CD1c-positive myeloid dendritic cell (primary cell): ENCODE data around the gene ADCY1.

Source experiments
- DNase-seq: peaks from one replicate; pipeline ENCODE4 v3.0.0-alpha.2; 2016; ENCODE audit errors: extremely low spot score

Gene ADCY1

DNA sequence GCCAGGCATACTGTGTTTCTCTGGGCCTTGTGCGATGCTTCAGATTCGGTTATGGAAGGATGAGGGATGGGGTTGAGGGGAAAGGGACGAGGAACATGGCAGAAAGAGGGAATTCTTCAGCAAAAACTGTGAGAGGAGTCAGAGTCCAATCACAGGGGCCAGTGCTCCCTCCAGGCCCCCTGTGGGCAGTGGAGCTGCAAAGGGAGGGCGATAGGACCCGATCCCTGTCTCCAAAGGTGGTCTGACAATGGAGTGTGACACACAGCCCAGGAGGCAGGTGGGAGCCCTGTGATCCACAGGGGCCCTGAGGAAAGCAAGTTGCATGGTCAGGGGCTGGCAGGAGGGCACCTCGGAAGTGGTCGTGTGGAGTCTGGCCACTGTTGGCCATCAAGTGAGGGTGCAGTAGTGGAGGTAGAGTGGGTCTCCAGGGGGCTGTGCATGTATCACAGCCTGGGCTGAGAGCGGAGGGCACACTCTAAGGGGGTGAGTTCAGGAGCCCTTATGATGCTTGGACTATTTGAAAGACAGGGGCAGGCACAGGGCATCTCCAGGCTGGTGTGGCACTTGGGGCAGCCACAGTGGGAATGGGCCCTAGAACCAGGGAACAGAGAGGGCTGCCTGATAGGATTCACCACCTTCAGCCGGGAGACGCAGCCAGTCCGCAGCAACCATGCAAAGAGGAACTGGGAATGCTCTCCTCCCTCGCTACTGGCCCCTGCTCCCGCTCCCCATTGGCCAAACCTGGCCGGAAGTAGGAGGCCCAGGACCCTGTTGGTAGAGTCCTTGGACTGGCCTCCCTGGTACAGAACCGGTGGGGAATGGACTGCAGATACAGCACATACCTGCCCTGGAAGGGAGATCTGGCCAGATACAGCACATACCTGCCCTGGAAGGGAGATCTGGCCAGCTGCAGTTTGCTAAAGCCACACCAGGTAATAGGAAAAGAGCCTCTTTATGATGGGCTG lies 115.9 kb downstream of the ADCY1 start:
- DNase-seq = no peak

DNA sequence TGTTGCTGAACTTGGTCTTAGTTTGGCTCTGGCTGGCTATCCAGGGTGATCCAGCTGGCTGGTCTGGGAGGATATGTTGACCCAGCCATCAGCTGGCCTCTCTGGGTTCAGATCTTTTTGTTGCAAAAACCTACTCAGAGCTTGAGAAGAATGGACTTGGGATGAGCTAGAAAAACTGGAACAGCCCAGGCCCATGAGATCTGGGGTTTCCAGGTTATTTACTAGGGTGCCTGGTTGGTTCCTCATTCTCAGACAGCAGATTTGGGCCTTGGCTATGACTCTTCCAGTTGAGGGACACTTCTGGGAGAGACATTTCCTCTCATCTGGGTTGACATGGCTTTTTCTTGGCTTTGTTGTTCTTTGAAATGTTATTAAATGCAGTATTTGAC lies 116.6 kb downstream of the ADCY1 start:
- no peak for DNase-seq

DNA sequence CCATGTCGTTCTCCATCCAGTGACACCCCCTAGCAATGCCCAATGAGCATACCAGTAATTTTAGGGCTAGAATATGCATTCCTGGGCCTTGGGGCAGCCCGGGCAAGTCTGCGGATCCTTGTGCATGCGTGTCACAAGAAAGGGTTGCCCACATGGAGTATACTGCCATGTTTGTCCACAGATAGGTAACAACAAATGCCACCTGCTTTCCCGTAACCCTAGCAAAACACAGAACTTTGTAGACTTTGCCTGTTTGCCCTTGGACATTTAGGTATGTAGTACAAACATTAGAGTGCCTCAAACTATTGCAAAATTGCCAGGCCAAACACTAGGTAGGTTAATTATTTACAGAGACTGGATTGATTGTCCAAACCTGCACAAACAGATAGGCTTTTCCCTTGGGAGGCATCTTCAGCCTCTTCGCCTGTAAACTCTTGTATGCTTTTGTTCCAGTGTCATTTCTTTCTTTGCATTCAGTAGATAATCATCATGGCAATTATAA lies 117.0 kb downstream of the ADCY1 start:
- DNase-seq = no peak

DNA sequence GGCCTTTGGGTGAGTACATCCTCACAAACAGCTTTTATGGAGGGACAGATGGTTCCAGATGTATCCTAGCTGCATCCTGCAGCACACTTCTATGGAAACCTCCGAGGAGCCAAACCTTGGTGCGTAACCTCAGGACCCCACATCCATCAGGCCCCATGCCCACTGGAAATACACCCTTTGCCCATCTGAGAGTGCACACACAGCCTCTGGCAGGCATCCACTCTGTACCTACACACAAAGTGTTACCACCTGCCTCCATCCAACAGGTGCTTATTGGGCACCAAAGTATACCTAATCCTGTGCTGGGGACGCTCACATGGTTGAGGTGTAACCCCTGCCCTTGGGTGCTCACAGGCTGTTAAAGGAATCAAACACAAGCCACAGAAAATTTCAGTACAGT lies 117.9 kb downstream of the ADCY1 start:
- DNase-seq = no peak

DNA sequence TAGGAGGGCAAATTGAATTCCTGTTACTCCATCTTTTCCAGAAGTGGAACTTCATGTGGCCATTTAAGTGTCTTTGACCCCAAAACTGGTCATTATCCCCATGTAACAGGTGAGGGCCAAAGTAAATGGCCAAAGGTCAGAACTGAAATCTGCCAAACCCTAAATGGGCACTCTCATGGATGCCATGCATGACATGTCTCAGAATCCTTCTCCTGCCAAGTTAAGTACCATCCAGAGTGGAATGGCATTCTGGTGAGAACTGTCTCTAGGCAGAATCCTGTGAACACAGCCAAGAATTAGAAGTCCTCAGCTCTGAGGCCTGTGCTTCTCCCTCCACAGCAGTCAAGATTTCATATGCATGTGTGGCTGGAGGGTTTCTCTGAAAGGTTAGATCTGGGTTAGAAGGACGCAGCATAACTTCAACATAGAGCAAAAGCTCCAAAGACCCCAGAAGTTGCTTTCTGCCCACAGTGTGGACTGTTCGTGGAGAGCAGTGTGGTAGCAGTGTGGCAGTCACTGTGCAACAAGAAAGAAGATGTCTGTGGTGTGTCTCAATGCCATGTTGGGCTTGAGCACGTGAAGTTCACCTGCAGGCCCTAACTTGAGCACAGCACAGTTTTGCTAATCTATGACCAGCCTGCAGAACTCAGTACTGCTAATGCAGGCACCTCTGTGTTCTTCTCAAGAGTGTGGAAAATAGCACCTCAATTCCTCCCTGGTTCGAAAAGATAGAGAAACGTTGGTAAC lies 121.3 kb downstream of the ADCY1 start:
- no peak for DNase-seq

DNA sequence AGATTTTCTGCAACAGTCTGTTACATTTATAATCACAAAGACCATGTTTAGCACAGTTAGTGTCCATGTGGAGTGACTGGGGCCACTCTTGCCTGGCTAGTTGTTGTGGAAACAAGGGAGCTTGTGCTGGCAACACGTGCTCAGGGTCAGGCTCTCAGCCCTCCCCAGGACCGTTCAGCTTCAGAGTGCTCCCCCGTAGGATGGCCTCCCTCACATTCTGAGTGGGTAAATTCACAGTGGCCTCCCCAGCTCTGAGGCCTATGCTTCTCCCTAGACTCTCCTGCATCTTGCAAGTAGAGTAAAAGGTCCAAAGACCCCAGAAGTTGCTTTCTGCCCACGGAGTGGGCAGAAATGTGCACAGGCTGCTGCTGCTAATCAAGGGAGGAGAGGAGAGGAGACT lies 122.3 kb downstream of the ADCY1 start:
- DNase-seq = no peak

DNA sequence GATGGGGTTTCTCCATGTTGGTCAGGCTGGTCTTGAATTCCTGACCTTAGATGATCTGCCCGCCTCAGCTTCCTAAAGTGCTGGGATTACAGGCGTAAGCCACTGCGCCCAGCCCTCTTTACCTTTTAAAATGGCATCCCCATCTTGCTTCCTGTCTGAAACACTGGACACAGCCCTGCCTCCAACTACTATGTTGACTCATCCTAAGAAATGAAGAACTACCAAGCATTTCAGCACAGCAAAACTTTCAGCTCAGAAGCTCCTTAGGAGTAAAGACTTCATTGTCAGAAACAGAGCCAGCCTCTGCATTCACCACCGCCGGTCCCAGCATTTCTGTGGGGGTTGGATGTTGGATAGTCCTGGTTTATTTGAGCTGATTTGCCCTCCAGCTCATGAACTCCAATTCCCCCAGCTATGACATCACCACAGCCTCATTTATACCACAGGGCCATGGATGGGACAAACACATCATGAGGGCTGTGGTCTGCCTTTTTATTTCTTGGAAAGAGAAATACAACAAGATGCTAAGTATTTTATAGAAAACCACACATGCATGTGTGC lies 123.5 kb downstream of the ADCY1 start:
- no peak for DNase-seq

DNA sequence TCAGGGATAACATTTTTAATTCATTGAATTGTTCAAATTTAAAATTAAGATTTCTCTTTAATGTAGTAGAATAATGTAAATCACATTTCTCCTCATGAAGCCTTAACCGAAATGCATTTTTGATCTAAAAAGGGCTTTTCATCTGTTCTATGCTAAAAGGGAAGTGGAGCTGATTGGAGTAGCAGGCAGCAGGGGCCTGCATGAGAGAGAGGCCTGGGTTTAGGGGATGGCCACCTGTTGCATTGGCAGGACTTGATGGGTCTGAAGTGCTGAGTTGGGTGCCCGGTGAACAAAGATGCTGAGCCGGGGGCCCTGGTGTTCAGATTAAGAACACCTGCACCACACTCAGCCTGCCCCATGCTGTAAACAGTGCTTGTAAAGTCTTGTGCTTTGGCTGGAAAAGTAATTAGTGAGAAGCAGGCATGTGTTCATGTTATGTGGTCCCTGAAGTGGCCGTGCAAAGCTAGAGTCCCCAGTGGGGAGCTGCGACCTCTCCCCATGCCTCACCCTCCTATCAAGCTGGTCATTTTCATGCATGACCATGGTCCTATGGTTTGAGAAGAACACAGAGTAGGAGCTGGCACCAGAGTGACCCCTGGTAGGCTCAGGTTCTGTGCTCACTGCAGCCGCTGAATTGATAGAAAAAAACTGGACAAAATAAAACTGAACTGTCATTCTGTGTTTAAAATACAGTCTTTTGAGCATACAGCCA lies 124.3 kb downstream of the ADCY1 start:
- no peak for DNase-seq

DNA sequence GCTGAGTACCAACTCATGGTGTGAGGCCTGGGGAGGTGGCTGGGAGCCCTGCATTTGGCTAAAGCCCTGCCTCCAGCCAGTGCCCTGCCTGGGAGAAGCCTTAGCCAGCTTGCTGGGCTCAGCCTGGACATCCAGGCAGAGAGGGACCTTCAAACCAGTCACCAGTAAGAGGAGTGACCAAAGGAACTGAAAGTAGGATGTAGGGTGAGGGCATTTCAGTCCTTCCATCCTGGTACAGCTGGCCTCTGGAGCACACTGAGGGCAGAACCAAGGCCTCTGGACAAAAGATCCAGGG lies 124.8 kb downstream of the ADCY1 start:
- DNase-seq = no peak

DNA sequence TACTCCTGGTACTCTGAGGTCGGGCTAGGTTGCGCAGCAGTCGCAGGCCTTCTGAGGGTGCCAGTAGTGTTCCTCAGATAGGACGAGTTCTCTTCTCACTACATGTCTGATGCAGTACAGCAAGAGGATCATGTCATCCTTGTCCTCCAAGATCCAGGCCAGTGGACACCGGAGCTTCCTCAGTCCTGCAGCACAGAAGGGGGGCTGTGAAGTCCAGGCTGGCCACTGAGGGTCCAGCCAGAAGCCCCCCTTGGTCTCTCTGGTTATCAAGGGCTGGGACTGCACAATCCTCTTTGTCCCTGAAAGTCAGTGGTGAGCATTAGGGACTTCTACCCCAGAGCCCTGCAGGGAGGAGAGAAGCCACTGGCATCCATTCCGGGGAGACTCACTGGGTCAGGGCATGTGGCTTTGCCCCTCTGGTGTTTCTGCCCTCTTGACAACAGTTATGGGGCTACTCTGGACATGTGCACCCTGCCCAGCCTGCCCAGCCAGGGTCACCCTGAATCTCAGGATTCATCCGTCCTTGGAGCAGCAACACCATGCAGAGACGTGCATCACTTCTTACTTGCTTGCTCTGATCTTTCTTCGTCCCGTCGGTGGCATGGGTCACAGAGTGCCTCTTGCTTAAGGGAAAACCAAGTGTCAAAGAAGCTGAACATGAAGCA lies 125.7 kb downstream of the ADCY1 start:
- no peak for DNase-seq

DNA sequence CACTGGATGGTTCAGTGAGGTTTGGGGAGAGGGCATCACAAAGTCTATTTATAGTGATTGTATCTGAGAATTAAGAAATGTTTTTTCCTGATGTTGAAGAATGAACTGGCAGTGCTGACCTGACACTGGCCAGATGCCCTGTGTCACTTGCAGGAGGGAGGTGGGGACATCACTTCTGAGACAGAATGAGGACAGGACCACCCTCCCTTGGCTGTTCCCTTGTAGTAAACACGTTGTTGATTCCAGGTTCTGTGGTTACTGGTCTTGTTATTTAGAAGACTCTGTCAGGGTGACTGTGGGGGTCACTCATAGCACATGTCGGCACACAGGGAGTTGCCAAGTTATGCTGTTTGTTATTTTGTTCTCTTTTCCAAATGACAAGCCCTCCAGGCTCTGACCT lies 126.4 kb downstream of the ADCY1 start:
- DNase-seq = no peak

DNA sequence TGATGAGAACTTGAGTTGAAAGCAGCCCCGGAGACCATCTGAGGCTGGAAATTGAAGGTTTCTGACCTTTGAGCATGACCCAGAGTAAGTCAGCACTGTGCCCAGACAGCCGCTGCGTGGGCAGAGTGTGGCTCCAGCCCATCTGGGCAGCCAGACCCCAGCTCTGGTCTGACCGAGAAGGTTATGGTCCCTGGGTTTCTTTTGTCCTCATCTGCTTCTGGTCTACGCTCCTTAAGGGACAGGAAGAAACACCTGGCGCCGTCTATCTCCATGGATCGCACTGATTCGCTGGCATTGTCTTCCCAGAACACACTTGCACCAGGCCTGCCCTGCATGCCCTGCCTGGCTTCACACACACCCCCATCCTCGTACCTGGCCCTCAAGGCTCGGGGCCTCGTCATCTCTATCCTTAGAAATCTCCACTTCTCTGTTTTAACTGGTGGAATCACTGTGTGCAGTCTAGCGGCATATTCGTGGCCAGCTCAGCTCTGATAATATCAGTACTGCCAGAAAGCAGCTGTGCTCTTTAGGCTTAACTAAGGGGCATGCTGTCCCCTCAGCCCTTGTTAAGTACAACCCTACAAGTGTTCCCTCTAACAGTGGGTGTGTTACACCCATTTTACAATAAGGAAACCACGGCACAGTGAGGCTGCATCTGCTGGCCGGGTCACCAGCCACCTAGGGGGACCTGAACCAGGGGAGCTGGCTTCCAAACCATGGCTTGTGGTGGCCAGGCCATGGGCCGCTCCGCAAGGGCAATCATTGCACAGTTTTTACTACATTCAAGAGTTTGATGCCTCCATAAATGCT lies 127.7 kb downstream of the ADCY1 start:
- DNase-seq = no peak

DNA sequence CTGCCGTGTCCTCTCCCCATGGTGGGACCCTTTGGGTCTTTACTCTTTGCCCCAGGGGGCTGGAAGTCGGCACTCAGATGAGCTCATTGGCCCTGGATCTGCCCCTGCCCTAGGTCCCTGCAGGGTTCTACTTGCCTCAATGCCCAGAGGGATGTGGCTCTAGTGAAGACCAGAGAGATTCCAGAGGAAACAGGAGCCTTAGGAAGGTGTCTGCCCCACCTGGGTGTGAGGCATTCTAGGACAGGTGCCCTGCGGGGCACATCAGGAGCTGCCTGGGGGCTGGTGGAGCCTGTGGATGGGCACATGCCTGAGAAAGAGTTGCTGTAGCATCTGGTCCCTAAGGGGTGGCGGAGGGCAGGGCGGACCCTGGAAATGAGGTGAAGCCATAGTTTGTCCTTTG lies 128.6 kb downstream of the ADCY1 start:
- DNase-seq = no peak

DNA sequence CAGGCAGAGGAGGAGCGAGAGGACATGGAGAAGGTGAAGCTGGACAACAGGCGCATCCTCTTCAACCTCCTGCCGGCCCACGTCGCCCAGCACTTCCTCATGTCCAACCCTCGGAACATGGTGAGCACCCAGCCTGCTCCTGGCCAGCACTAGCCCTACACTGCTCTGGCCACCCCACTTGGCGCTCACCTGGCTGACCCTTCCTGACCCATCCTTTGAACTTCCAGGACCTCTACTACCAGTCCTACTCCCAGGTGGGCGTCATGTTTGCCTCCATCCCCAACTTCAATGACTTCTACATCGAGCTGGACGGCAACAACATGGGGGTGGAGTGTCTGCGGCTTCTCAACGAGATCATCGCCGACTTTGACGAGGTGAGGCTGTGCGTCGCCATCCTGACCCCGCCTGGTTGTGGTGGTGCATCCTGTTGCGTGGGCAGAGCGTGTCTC lies 129.2 kb downstream of the ADCY1 start:
- DNase-seq = no peak

DNA sequence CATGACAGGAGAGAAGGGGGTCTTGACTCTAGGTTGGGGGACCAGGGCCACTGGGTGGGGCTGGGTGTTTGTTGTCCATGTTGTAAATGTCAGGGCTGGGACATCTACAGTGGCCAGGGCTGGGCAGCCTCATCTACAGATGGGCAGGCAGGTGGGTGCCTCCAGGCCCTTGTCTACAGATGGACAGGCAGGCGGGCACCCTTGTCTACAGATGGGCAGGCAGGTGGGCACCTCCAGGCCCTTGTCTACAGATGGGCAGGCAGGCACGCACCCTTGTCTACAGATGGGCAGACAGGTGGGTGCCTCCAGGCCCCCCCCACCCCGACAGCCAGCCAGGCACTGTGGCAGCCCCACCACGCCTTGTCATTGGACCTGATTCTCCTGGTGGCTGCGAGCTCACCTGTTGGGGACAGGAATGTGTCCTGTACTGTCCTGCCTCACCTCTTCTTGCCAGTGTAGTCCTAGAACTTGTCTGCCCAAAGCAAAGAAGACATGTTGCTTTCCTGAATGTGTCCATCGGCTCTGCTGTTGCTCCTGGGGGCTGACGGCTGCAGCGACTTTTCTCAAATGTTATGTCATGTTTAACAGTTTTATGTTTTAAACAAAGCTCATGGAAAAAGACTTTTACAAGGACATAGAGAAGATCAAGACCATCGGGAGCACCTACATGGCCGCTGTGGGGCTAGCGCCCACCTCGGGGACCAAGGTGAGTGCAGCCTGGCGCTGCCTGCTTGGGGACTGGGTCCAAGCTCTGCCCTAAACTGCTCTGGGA lies 129.9 kb downstream of the ADCY1 start:
- no peak for DNase-seq

DNA sequence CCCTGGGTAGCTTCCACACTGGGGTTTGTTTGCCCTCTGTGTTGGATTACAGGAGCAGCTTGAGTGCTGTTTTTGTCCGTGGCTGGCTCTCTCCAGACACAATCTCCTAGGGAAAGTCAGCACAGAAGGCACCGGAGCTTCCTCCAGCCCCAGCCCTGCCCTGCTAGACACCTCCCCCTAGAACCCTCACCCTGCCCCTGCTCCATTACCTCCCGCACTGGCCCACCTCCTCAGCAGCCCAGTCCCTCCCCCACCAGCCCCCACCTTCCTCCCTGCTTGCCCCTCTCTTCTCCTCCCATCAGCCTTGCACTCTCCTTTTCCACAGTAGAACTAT lies 130.5 kb downstream of the ADCY1 start:
- DNase-seq = no peak

DNA sequence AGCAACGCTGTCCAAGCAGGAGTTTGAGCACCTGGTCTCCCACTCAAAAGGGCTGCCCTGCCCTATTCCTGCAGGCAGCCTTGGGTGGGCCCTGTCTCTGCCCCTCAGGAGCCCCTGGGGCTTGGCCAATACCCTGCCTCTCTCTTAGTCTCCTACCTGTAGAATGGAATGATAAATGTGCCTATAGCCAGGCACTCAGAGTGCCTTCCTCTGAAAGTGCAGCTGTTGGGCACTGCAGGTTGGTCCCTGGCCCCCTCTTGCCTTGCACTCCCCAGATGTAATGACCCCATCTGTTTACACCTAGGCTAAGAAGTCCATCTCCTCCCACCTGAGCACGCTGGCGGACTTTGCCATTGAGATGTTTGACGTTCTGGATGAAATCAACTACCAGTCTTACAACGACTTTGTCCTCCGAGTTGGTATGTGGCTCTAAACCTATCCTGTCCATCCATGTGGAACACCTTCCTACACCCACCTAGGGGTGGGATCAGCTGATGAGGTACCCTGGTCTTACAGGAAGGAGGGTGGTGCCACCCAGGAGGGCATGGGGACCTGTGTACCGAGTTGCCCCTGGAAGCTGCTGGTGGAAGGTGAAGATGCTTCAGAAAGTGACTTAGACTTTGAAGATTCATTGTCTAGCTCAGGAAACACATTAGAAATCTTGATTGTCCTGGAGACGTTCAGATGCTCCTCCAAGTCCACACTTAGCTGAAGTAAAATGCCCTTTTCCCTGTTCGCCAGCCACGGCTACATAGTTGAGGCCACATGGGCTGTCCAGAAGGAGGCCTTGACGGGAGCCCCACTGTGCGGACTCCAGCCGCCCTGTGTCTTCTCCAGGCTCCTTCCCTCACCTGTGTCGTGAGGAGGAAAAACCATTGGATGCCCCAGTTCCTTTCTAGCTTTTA lies 134.1 kb downstream of the ADCY1 start:
- DNase-seq = no peak

DNA sequence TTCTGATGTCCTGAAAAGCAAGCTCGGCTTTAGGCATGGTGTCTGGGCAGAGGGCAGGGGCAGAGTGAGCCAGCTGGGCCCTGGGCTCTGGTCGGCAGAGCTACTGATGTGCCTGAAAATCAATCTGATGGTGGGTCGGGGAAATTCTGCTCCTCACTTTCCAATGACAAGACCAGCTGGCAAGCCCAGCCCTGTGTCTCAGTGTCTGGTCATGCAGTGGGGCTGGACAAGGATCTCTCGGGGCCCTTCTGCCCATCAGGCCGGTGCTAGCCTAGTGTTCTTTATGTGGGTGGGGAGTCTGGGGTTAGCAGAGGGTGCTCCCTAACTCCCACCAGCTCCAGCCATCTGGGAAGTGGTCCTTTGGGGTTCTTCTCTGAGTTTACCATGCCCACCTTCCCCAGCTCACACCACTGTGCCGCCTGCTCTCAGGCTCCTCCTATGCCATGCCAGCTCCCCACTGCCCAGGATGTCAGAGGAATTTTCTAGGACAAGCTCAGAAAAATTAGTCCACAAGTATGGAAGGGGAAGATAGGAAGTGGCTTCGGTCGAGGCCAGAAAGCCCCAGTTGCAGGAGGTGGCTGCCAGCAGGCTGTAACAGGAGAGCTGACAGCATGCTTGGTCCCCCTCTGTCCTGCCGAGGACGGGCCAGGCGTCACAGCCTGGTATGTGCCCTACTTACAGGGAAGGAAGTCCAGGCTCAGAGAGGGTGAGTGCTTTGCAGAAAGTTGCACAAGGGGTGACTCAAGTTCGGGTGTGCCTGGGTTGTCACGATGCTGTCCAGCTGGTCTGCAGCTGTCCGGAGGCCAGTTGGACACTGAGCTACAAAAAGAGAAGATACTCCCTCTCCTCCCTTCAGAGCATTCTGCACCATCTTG lies 135.2 kb downstream of the ADCY1 start:
- no peak for DNase-seq
